Erythroblast (primary cell): ENCODE measurements around the gene LRP5.
"Not testable (repeated sequence)": the region's sequence is repeated elsewhere in the genome, so short reads cannot be mapped to it uniquely, and the experiment has no call there.

Experiments
- DNase-seq, 2 experiments: peaks; one replicate each; lab custom pipeline; 2025; lab: John Stamatoyannopoulos, UW
- GATA1 ChIP-seq: IDR thresholded peaks from 2 replicates; pipeline ENCODE4 v1.6.1; 2011; ENCODE audit warnings: low read depth, mild to moderate bottlenecking, control low read depth, low read length, moderate library complexity
- POLR2A ChIP-seq: IDR thresholded peaks from 2 replicates; pipeline ENCODE4 v1.6.1; 2011; ENCODE audit warnings: mild to moderate bottlenecking, low read length

Gene LRP5

DNA sequence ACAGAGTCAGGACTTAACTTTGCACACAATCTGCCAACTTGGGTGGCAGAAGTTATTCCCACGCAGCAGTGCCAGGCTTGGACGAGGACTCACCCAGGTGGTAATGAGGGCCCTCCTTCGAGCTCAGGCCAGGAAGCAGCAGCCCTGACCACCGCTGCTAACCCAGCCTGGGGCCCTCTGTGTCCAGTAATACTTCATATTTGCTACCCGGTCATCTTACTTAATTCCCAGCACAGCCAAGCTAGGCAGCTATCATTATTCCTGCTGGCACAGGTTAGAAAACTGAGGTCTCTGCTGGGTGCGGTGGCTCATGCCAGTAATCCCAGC, 15.4 kb upstream of the LRP5 start:
- TF ChIP-seq GATA1 (no peak), POLR2A (no peak)
- DNase-seq, result no peak

DNA sequence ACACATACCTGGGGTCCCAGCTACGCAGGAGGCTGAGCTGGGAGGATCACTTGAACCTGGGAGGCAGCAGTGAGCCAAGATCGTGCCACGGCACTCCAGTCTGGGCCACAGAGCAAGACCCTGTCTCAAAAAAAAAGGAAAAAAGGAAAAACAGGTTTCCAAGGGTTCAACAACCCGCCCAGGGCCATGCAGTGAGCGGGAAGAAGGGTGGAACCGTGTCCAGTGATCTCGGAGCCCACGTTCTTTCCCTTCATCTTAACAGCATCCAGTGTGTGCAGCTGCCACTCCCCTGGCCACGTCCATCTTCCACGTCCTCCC, 14.9 kb upstream of the LRP5 start:
- no peak for TF ChIP-seq POLR2A
- TF ChIP-seq GATA1, result no peak

DNA sequence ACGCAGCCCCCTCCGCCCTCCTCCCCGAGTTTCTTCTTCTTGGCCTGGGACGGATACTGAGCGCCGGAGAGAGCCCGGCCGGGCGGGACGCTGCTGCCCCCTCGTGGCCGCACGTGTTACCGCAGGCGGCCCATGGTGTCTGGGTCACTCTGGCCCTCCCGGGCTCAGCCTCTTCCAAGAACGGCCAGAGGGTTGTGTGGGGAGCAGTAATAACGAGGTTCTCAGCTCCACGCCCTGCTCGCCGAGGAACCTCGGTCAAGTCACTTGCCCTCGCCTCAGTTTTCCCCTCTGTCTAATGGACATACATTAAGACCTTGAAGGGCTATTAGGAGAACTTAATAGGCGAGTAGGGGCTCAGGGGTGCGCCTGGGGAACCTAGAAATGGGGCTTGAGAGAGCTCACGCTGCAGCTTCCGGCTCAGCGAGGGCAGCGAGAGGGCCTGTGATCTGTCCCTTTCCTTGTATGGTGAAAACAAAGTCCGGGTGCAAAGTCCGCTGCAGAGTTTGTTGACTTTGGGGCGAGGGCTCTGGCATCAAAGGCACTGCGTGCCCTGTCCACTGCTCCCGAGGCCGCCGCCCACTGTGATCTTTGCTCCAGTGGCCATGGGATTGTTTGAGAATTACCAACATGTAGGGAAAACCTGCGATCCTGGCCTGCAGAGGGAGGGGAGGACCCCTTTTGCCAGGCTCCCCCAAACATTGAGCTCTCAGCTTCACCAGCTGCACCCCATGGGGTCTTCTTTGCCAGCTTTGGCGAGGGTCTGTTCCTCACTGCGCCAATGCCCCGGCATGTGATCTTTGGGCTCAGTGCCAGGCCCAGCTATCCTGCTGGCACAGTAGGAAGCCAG, 14.4 kb upstream of the LRP5 start:
- peak; percentile 75 to 85 for DNase-seq
- TF ChIP-seq POLR2A (no peak), GATA1 (no peak)

More for the DNA sequence above, 14.9 kb upstream of the LRP5 start:
- DNase-seq, result no peak

DNA sequence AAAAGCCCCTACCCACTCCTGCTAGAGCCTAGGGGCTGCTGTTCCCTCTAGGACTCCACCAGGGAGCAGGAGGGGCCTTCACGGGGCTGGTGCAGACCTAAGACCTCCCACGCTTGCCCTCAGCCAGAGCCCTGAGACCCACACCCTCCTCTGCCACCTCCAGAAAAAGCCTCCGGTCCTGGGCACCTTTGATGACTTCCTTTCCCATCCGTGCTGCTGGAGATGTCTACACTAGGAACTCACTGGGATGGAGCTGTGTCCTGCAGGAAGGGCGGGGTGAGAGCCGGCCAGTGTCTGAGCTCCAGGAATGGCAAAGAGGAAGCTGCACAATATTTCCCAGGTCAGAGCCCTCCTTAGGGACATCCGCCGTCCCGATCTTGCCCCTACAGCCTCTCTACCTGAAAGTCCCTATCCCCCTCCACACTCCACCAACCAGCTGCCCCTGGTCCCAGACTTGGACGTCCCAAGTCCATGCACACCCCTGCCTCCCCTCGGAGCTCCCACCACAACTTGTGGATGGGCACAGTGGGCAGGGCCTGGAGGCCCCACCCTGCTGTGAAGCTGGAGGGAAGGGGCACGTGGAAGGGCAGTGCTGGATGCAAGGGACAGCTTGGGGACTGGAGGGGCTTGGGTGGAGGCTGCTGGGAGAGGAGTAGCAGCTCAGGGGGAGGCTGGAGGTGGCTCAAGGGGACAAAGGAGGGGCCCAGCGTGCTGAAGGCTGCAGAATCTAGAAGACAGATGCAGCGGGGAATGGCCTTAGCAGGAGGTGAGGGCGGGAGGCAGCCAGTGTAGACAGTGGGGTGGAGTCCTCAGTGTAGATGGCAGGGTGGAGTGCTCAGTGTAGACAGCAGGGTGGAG, 13.5 kb upstream of the LRP5 start:
- TF ChIP-seq POLR2A (no peak), GATA1 (no peak)
- DNase-seq, result no peak

DNA sequence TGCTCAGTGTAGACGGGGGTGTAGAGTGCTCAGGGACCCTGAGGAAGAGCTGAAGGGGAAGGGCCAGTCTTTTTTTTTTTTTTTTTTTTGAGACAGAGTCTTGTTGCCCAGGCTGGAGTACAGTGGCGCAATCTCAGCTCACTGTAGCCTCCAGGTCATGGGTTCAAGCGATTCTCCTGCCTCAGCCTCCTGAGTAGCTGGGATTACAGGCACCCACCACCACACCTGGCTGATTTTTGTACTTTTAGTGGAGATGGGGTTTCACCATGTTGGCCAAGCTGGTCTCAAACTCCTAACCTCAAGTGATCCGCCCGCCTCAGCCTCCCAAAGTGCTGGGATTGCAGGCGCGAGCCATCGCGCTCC, 12.9 kb upstream of the LRP5 start:
- not testable (repeated sequence) for DNase-seq

DNA sequence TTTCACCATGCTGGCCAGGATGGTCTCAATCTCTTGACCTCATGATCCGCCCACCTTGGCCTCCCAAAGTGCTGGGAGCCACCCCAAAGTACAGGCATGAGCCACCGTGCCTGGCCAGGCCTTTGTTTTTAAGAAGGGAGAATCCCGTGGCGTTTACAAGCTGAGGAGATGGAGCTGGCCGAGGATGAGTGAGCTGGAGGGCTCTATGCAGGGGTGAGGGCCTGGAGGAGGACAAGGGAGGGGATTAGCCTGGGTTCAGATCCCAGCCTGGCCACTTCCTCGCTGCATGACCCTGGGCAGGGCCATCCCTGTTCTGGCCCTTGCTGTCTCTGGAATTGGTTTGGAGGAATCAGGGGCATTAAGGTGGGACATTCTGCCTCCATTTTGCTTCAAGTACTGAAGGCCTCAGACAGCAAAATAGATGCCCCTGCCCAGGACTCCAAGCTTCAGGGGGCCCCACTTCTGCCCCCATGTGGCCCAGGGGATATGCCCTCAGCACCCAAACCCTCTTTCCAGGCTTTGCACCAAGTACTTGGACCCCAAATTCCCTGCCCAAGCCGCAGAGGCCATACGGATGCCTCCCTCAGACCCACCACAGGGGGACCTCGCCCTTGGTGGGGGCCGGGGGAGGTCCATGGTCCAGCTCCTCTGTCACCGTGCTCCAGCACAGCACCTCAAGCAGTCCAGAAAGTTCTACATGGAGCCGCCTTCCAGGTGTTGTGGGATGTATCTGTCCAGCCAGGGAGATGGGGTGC, 12.1 kb upstream of the LRP5 start:
- TF ChIP-seq POLR2A (no peak), GATA1 (no peak)
- no peak for DNase-seq

DNA sequence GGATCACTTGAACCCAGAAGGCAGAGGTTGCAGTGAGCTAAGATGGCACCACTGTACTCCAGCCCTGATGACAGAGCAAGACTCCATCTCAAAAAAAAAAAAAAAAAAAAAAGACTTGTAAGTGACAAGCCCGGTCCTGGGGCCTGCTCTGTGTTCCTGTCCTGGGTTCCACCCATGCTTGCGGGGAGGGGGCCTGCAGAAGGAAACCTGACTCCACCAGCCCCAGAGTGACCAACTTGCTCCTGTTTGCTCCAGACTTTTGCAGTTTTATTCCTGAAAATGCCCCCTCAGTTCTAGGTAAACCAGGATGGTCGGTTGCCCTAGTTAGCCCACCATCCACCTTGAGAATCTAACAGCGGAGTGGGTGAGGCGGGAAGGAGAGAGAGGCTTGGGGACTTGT, 10.1 kb upstream of the LRP5 start:
- DNase-seq, result no peak
- TF ChIP-seq POLR2A (no peak), GATA1 (no peak)

DNA sequence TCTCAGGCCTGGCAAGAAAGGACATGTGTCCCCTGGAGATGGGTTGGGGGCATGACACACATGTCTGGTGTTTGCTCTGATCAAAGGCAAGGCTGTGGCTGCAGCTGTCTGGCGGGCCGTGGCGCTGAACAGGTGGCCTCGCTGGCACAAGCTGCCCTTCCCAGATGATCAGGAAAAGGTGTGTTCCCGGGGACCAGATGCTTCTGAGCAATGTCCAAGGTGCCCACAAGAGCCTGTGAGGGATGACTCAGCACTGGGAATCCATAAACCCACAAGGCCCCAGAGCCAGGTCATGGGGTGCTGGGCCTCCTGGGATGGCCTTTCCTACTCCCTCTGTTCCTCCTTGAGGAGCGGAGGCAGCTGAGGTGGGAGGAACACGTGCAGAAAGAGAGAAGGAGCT, 9.7 kb upstream of the LRP5 start:
- no peak for DNase-seq
- no peak for TF ChIP-seq GATA1
- no peak for TF ChIP-seq POLR2A

DNA sequence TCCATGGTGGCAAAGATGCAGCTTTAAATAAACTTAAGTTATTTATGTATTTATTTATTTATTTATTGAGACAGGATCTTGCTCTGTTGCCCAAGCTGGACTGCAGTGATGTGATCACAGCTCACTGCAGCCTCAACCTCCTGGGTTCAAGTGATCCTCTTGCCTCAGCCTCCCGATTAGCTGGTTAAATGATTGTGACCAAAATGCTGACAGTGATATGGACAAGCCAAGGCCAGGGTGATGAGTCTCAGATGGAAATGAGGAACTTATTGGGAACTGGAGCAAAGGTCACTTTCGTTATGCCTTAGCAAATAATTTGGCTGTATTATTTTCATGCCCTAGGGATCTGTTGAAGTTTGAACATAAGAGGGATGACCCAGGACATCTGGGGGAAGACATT, 9.3 kb upstream of the LRP5 start:
- DNase-seq, result no peak
- TF ChIP-seq POLR2A (no peak), GATA1 (no peak)

DNA sequence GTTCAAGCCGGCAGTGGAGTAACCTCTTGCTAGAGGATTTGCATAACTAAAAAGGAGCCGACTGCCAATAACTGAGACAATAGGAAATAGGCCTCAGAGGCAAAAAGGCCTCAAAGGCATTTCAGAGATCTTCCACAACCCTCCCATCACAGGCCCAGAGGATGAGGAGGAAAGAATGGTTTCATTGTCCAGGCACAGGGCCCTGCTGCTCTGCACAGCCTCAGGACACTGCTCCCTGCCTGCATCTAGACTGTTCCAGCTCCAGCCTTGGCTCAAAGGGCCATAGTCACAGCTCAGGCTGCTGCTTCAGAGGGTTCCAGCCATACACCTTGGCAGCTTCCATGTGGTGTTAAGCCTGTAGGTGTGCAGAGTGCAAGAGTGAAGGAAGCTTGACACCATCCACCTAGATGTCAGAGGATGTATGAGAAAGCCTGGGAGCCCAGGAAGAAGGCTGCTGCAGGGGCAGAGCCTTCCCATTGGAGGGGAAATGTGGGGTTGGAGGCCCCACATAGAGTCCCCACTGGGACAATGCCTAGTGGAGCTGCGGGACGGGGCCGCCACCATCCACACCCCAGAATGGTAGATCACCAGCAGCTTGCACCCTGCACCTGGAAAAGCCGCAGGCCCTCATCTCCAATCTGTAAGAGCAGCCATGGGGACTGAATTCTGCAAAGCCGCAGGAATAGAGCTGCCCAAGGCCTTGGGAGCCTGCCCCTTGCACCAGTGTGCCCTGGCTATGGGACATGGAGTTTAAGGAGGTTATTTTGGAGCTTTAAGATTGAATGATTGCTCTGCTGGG, 8.2 kb upstream of the LRP5 start:
- no peak for DNase-seq
- TF ChIP-seq GATA1 (no peak), POLR2A (no peak)

DNA sequence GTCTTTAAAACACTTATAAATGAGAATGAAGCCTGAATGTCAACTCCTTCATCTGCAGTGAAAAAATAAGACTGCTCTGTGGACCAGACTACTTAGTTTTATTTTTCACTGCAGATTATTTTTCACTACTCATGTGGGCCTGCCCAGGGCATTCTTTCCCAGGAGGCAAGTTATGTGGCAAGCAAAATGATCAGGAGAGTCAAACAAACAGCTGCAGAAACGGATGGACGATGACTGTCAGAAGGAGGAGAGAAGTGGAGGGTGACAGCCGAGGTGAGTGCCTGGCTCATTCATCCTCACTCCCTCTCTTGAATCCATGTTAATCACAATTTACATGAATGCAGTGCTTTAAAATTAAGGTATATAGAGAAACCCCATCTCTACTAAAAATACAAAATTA, 5.8 kb upstream of the LRP5 start:
- TF ChIP-seq POLR2A, result no peak
- TF ChIP-seq GATA1, result no peak
- no peak for DNase-seq

DNA sequence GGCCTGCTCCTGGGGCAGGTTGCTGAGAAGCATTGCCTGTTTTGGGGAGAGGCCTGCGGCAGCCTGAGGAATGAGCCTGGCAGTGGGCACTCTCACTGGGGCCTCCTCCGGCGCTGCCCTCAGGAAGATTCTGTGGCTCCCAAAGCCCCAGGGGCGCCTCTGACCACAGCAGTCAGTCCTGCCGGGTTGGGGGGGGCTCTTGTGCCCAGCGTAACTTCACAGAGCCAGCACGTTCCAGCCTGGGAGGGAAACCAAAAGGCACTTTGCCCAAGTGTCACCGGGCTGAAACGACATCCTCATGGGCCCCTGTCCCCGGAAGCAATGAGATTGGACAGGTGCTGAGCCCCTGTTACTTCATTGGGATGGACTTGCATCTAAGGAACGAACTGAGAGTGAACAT, 4.3 kb upstream of the LRP5 start:
- no peak for DNase-seq
- TF ChIP-seq GATA1, result no peak
- no peak for TF ChIP-seq POLR2A

DNA sequence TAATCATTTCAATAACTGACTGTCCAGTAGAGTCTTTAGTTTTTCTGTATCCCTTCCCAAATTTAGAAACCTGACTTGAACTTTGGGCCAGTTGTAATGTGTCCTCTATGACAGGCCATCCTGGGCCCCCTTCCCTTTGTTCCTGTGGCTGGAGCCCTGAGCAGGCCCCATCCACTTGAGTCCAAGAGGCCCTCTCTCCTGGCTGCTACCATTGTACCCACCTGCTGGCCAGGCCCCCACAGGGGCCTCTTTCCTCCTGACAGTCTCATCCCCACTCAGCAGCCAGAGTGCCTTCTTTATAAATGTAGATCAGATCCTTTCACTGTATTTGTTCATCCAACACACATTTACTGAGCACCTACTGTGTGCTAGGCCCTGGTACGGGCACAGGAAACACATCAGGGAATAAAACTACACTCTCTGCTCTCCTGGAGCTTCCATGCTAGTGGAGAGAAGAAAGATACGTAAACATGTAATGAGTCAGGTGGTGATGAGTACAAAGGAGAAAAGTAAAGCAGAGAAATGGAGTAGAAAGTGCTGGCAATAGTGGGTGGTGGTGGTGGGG, 2.7 kb upstream of the LRP5 start:
- TF ChIP-seq GATA1 (no peak), POLR2A (no peak)
- no peak for DNase-seq
